NT2/D1 (cell line): ENCODE measurements around the gene SUSD1.
"Not testable (repeated sequence)": the region's sequence is repeated elsewhere in the genome, so short reads cannot be mapped to it uniquely, and the experiment has no call there.

Source experiments
- SUZ12 ChIP-seq: IDR thresholded peaks from 2 replicates; pipeline ENCODE4 v1.6.1; 2011; ENCODE audit not compliant: insufficient read length, insufficient read depth; ENCODE audit errors: extremely low read depth
- YY1 ChIP-seq: IDR thresholded peaks from 2 replicates; pipeline ENCODE4 v1.6.1; 2011; ENCODE audit not compliant: insufficient read length, insufficient read depth
- ZNF274 ChIP-seq: IDR thresholded peaks from 2 replicates; pipeline ENCODE4 v1.6.1; 2011; ENCODE audit warnings: mild to moderate bottlenecking, low read depth, low read length

- not testable (repeated sequence) for TF ChIP-seq ZNF274, YY1, SUZ12
Measured at GRCh38 chr9:112190320-112190719, 15.2 kb upstream of the SUSD1 start.
